HCT116 (cell line): ENCODE results near the gene NR4A1. TPM values are rescaled to one million over a fixed set of nuclear protein-coding genes. Genes with fewer than 3 reads are reported as not detected.

Source experiments
- ATAC-seq: fragments of 200-7000 bp; cut with Tn5 transposase; 2 replicates; pipeline ENCODE4 v1.9.1; 2020; ENCODE audit warnings: mild to moderate bottlenecking, moderate library complexity
- BruUV-seq: library from RNA; stranded (reverse); fragments of 400-500 nt; replicated peaks from 2 replicates; lab custom pipeline; 2021; lab: Mats Ljungman, UMichigan
- CTCF ChIA-PET: fragments of 300-600 bp; sonication (Branson Sonifier 250); formaldehyde crosslinking; loops from one replicate; lab custom pipeline; 2021; ENCODE audit warnings: antibody characterized with exemption; lab: Charles Lee
- POLR2A ChIA-PET: fragments of 300-600, 350-600 bp; sonication (Branson Sonifier 250); formaldehyde crosslinking; loops from one replicate; lab custom pipeline; 2021; ENCODE audit warnings: antibody characterized with exemption; lab: Charles Lee
- RAD21 ChIA-PET, 2 experiments: fragments of 300-600 bp; sonication (Branson Sonifier 250); formaldehyde crosslinking; loops; one replicate each; lab custom pipeline; 2023; ENCODE audit warnings: low total read pairs in 2 of 2; ENCODE audit not compliant: uncharacterized antibody in 2 of 2, unreplicated experiment in 2 of 2, low non-redundant PET in 1 of 2; lab: Charles Lee
- DNase-seq: peaks from one replicate; pipeline ENCODE4 v3.0.0-alpha.2; 2010; ENCODE audit warnings: low read depth, low spot score
- H2AFZ ChIP-seq: fragments of 200-600 bp; shearing (Covaris generic), sonication (generic); 2 replicates; pipeline ENCODE4 v1.6.1; 2017; ENCODE audit warnings: low read depth, mixed run types, mixed read lengths, antibody characterized with exemption, low read length; ENCODE audit not compliant: poor library complexity, severe bottlenecking
- H3K27ac ChIP-seq: 2 replicates; pipeline ENCODE4 v1.5.1; 2012; ENCODE audit warnings: low read depth, low read length
- H3K27me3 ChIP-seq: fragments of 200-600 bp; sonication (generic); 2 replicates; pipeline ENCODE4 v1.6.1; 2016; ENCODE audit warnings: mixed run types, low read length, mixed read lengths; ENCODE audit not compliant: insufficient read depth
- H3K36me3 ChIP-seq, 2 experiments: fragments of 200-500 bp in 1 of 2; fragments of 200-600 bp in 1 of 2; sonication (Bioruptor generic) in 1 of 2; sonication (generic) in 1 of 2; 2 replicates each; pipeline versions ENCODE4 v1.5.1 to v1.6.1; 2014 to 2016; ENCODE audit warnings: low read length in 2 of 2, inconsistent platforms in 1 of 2, mixed read lengths in 1 of 2, mixed run types in 1 of 2; ENCODE audit not compliant: insufficient read depth in 2 of 2, control insufficient read depth in 1 of 2
- H3K4me1 ChIP-seq, 2 experiments: fragments of 200-600 bp in 1 of 2; sonication (generic) in 1 of 2; 2 replicates each; pipeline versions ENCODE4 v1.5.1 to v1.6.1; 2012 to 2017; ENCODE audit warnings: low read length in 2 of 2, inconsistent platforms in 1 of 2, mild to moderate bottlenecking in 1 of 2, mixed read lengths in 1 of 2, mixed run types in 1 of 2, moderate library complexity in 1 of 2; ENCODE audit not compliant: insufficient read depth in 2 of 2, control insufficient read depth in 1 of 2
- H3K4me2 ChIP-seq: fragments of 200-600 bp; sonication (generic); 2 replicates; pipeline ENCODE4 v1.6.1; 2017; ENCODE audit warnings: mixed run types, low read length, mixed read lengths
- H3K4me3 ChIP-seq, 2 experiments: fragments of 200-600 bp in 1 of 2; sonication (generic) in 1 of 2; replicated peaks in 1 of 2; 2 replicates each; pipeline ENCODE4 v1.5.1; 2011 to 2016; ENCODE audit warnings: low read length in 2 of 2, control low read depth in 1 of 2, low read depth in 1 of 2, mild to moderate bottlenecking in 1 of 2, mixed read lengths in 1 of 2, mixed run types in 1 of 2
- H3K79me2 ChIP-seq: fragments of 200-600 bp; sonication (generic); 2 replicates; pipeline ENCODE4 v1.6.1; 2017; ENCODE audit warnings: mild to moderate bottlenecking, mixed run types, low read length, moderate library complexity, mixed read lengths; ENCODE audit not compliant: insufficient read depth
- H3K9ac ChIP-seq: fragments of 200-600 bp; sonication (generic); 2 replicates; pipeline ENCODE4 v1.6.1; 2016; ENCODE audit warnings: low read length, mixed read lengths
- H3K9me2 ChIP-seq: fragments of 200-600 bp; sonication (generic), shearing (Covaris generic); 2 replicates; pipeline ENCODE4 v1.6.1; 2017; ENCODE audit warnings: mixed run types, mild to moderate bottlenecking, moderate library complexity; ENCODE audit not compliant: insufficient read depth
- H3K9me3 ChIP-seq, 2 experiments: fragments of 200-500 bp in 1 of 2; fragments of 200-600 bp in 1 of 2; sonication (Bioruptor generic) in 1 of 2; sonication (generic) in 1 of 2; 2 replicates each; pipeline ENCODE4 v1.6.1; 2014 to 2017; ENCODE audit warnings: low read length in 2 of 2, mixed read lengths in 2 of 2, inconsistent platforms in 1 of 2, low read depth in 1 of 2, mild to moderate bottlenecking in 1 of 2, mixed run types in 1 of 2, moderate library complexity in 1 of 2; ENCODE audit not compliant: control insufficient read depth in 1 of 2, insufficient read depth in 1 of 2
- H4K20me1 ChIP-seq: fragments of 200-600 bp; sonication (generic), shearing (Covaris generic); 2 replicates; pipeline ENCODE4 v1.6.1; 2017; ENCODE audit warnings: mixed run types, mild to moderate bottlenecking, moderate library complexity; ENCODE audit not compliant: insufficient read depth
- CBX3 ChIP-seq: IDR thresholded peaks from 2 replicates; pipeline ENCODE4 v1.6.1; 2012; ENCODE audit warnings: low read depth
- CEBPB ChIP-seq: IDR thresholded peaks from 2 replicates; pipeline ENCODE4 v1.6.1; 2012; ENCODE audit warnings: low read depth
- EGR1 ChIP-seq: IDR thresholded peaks from 2 replicates; pipeline ENCODE4 v1.6.1; 2012; ENCODE audit warnings: low read depth
- ELF1 ChIP-seq: IDR thresholded peaks from 2 replicates; pipeline ENCODE4 v1.6.1; 2012; ENCODE audit warnings: low read depth, borderline replicate concordance
- EZH2phosphoT487 ChIP-seq: fragments of 200-600 bp; IDR thresholded peaks from 2 replicates; pipeline ENCODE4 v1.6.1; 2018; ENCODE audit warnings: antibody characterized with exemption, borderline replicate concordance
- FOSL1 ChIP-seq: IDR thresholded peaks from 2 replicates; pipeline ENCODE4 v1.6.1; 2012; ENCODE audit warnings: low read depth
- JUND ChIP-seq: IDR thresholded peaks from 2 replicates; pipeline ENCODE4 v1.6.1; 2012
- POLR2A ChIP-seq: IDR thresholded peaks from 2 replicates; pipeline ENCODE4 v1.7.0; 2011; ENCODE audit warnings: borderline replicate concordance; ENCODE audit not compliant: insufficient read depth, insufficient read length; ENCODE audit errors: extremely low read depth
- RAD21 ChIP-seq: IDR thresholded peaks from 2 replicates; pipeline ENCODE4 v1.6.1; 2012; ENCODE audit warnings: low read depth, mild to moderate bottlenecking
- SIN3A ChIP-seq: IDR thresholded peaks from 2 replicates; pipeline ENCODE4 v1.6.1; 2012; ENCODE audit warnings: low read depth
- SP1 ChIP-seq: IDR thresholded peaks from 2 replicates; pipeline ENCODE4 v1.6.1; 2012; ENCODE audit warnings: low read depth
- ZFX ChIP-seq: fragments of 450-650 bp; IDR thresholded peaks from 2 replicates; pipeline ENCODE4 v1.6.1; 2017
- ZNF274 ChIP-seq: fragments of 200-500 bp; sonication (Bioruptor generic); IDR thresholded peaks from 2 replicates; pipeline ENCODE4 v1.6.1; 2014; ENCODE audit warnings: mild to moderate bottlenecking, low read depth, low read length, inconsistent platforms
- intact Hi-C: fragments of 100-400 bp; cut with micrococcal nuclease; formaldehyde crosslinking; loops from 2 replicates; pipeline ENCODE4 v1.10.0; 2022
- total RNA-seq: library from RNA; stranded (reverse); gene quantifications from one replicate; pipeline ENCODE4 v1.2.1, GENCODE V29; 2021; ENCODE audit not compliant: unreplicated experiment
- TF ChIP-seq, protein P1 (sequence below): IDR thresholded peaks from 2 replicates; pipeline ENCODE4 v1.6.1; 2012
- TF ChIP-seq, protein P2 (sequence below): IDR thresholded peaks from 2 replicates; pipeline ENCODE4 v1.6.1; 2012
- TF ChIP-seq, protein P3 (sequence below): IDR thresholded peaks from 2 replicates; pipeline ENCODE4 v1.6.1; 2012; ENCODE audit warnings: low read depth

The NR4A1 gene
- total RNA-seq, 1 experiment from 2014 or later, result 35.3 TPM

DNA sequence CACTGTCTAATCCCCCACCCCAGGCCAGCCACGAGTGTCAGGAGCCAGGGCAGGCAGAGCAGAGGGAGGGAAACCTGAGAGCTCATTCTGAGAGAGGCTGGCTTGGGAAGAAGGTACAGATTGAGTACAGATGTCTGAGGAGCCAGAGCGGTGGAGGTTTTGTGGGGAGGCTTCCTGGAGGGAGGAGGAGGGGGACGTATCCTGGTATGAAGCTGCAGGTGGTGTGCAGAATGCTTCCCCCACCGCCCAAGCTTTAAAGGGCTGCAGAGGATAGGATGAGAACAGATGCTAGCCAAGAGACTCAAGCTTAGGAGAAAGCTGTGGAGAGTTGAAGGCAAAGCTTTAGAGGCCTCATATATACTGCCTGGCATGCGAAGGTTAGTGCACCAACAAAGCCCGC, 47.7 kb upstream of the NR4A1 start:
- no peaks in the 10 kb centered on the region for H3K9me2 ChIP-seq
- no peak overlapping the region for H3K4me2 ChIP-seq
- RAD21 ChIA-PET, result interaction anchor here (0.9 to 2.8 kb wide), 3 partner anchors 19 to 22 kb away, joined by 3 to 21 read pairs (median 5); no protein-coding TSS in a partner anchor
- H3K36me3 ChIP-seq, result no peaks in the 10 kb centered on the region
- ATAC-seq (peak; percentile 15; the same call in 1 of the 2 replicates), DNase-seq (no peak)
- POLR2A ChIA-PET, result interaction anchor here (3.1 kb wide), 1 partner anchor 21 kb away, joined by 15 read pairs; no protein-coding TSS in a partner anchor
- no peaks in the 10 kb centered on the region for H4K20me1 ChIP-seq
- CTCF ChIA-PET, result interaction anchor here (0.9 to 5.5 kb wide), 9 partner anchors 11 to 118 kb away, joined by 3 to 137 read pairs (median 8); no protein-coding TSS in a partner anchor
- intact Hi-C loops, result no loop called here
- H3K79me2 ChIP-seq, result no peaks in the 10 kb centered on the region
- no peak overlapping the region for H3K4me3 ChIP-seq
- no peak overlapping the region for H3K9ac ChIP-seq
- no peak overlapping the region for H2AFZ ChIP-seq
- TF ChIP-seq ELF1, result no peak
- TF ChIP-seq RAD21, result no peak
- no peak for TF ChIP-seq JUND
- no peak for TF ChIP-seq CEBPB
- TF ChIP-seq EZH2phosphoT487, result no peak
- no peak for TF ChIP-seq POLR2A
- no peak for TF ChIP-seq ZFX
- TF ChIP-seq SIN3A, result no peak
- TF ChIP-seq SP1, result no peak
- no peak for TF ChIP-seq EGR1
- TF ChIP-seq, protein P1, sequence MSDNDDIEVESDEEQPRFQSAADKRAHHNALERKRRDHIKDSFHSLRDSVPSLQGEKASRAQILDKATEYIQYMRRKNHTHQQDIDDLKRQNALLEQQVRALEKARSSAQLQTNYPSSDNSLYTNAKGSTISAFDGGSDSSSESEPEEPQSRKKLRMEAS, result no peak
- no peak for TF ChIP-seq ZNF274
- TF ChIP-seq, protein P2, sequence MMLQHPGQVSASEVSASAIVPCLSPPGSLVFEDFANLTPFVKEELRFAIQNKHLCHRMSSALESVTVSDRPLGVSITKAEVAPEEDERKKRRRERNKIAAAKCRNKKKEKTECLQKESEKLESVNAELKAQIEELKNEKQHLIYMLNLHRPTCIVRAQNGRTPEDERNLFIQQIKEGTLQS, result no peak
- no peak for TF ChIP-seq CBX3
- TF ChIP-seq FOSL1, result no peak
- TF ChIP-seq, protein P3, sequence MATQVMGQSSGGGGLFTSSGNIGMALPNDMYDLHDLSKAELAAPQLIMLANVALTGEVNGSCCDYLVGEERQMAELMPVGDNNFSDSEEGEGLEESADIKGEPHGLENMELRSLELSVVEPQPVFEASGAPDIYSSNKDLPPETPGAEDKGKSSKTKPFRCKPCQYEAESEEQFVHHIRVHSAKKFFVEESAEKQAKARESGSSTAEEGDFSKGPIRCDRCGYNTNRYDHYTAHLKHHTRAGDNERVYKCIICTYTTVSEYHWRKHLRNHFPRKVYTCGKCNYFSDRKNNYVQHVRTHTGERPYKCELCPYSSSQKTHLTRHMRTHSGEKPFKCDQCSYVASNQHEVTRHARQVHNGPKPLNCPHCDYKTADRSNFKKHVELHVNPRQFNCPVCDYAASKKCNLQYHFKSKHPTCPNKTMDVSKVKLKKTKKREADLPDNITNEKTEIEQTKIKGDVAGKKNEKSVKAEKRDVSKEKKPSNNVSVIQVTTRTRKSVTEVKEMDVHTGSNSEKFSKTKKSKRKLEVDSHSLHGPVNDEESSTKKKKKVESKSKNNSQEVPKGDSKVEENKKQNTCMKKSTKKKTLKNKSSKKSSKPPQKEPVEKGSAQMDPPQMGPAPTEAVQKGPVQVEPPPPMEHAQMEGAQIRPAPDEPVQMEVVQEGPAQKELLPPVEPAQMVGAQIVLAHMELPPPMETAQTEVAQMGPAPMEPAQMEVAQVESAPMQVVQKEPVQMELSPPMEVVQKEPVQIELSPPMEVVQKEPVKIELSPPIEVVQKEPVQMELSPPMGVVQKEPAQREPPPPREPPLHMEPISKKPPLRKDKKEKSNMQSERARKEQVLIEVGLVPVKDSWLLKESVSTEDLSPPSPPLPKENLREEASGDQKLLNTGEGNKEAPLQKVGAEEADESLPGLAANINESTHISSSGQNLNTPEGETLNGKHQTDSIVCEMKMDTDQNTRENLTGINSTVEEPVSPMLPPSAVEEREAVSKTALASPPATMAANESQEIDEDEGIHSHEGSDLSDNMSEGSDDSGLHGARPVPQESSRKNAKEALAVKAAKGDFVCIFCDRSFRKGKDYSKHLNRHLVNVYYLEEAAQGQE, result no peak
- BruUV-seq, result no TSS peak
- peaks cover 0 to 7% of the 10 kb centered on the region in 2 experiments; a peak in 2 of 4 replicates for H3K4me1 ChIP-seq
- H3K9me3 ChIP-seq, result no peaks in the 10 kb centered on the region
- H3K27me3 ChIP-seq, result no peaks in the 10 kb centered on the region
- no peak overlapping the region for H3K27ac ChIP-seq
